MCF 10A (cell line): ENCODE measurements around the gene SYDE1. TPM values are rescaled to one million over a fixed set of nuclear protein-coding genes. Genes with fewer than 3 reads are reported as not detected.
"Not testable (repeated sequence)": the region's sequence is repeated elsewhere in the genome, so short reads cannot be mapped to it uniquely, and the experiment has no call there.

Experiments used
- BruUV-seq: library from RNA; stranded (reverse); fragments of 400-500 nt; replicated peaks from 2 replicates; lab custom pipeline; 2021; lab: Mats Ljungman, UMichigan
- CTCF ChIA-PET: fragments of 300-600 bp; sonication (Branson Sonifier 250); formaldehyde crosslinking; extraction: SDS; loops from one replicate; lab custom pipeline; 2021; ENCODE audit warnings: antibody characterized with exemption, inconsistent platforms; lab: Yijun Ruan, JAX
- POLR2A ChIA-PET: fragments of 300-600, 350-650 bp; sonication (Branson Sonifier 250); formaldehyde crosslinking; extraction: SDS; loops from one replicate; lab custom pipeline; 2020; ENCODE audit warnings: antibody characterized with exemption, inconsistent platforms; lab: Yijun Ruan, JAX
- DNase-seq: peaks from one replicate; pipeline ENCODE4 v3.0.0-alpha.2; 2018; ENCODE audit not compliant: unreplicated experiment
- H3K27ac Mint-ChIP-seq: one replicate; pipeline ENCODE4 v1.8.0; 2022; ENCODE audit warnings: mild to moderate bottlenecking, low read depth, mixed read lengths; ENCODE audit not compliant: unreplicated experiment
- H3K27me3 Mint-ChIP-seq: one replicate; pipeline ENCODE4 v1.8.0; 2022; ENCODE audit warnings: mixed read lengths; ENCODE audit not compliant: insufficient read depth, unreplicated experiment
- H3K36me3 Mint-ChIP-seq: one replicate; pipeline ENCODE4 v1.8.0; 2022; ENCODE audit warnings: mild to moderate bottlenecking, moderate library complexity, mixed read lengths; ENCODE audit not compliant: insufficient read depth, unreplicated experiment
- H3K4me1 Mint-ChIP-seq: one replicate; pipeline ENCODE4 v1.8.0; 2022; ENCODE audit warnings: mixed read lengths; ENCODE audit not compliant: insufficient read depth, unreplicated experiment
- H3K4me3 Mint-ChIP-seq: one replicate; pipeline ENCODE4 v1.8.0; 2022; ENCODE audit warnings: mild to moderate bottlenecking, moderate library complexity, mixed read lengths; ENCODE audit not compliant: unreplicated experiment
- H3K9me3 Mint-ChIP-seq: one replicate; pipeline ENCODE4 v1.8.0; 2022; ENCODE audit warnings: mixed read lengths; ENCODE audit not compliant: unreplicated experiment
- intact Hi-C: fragments of 100-400 bp; cut with micrococcal nuclease; formaldehyde crosslinking; loops from 2 replicates; pipeline ENCODE4 v1.14.1; 2022
- total RNA-seq: library from RNA; stranded (reverse); gene quantifications from 2 replicates; pipeline ENCODE4 v1.2.3, GENCODE V29; 2022
- TF ChIP-seq, protein P1 (sequence below): fragments of 200-600 bp; IDR thresholded peaks from one replicate; pipeline ENCODE4 v1.8.0; 2022; ENCODE audit warnings: antibody characterized with exemption, mild to moderate bottlenecking; ENCODE audit not compliant: unreplicated experiment

Gene SYDE1
- total RNA-seq, 1 experiment from 2014 or later: 24.2 TPM

DNA sequence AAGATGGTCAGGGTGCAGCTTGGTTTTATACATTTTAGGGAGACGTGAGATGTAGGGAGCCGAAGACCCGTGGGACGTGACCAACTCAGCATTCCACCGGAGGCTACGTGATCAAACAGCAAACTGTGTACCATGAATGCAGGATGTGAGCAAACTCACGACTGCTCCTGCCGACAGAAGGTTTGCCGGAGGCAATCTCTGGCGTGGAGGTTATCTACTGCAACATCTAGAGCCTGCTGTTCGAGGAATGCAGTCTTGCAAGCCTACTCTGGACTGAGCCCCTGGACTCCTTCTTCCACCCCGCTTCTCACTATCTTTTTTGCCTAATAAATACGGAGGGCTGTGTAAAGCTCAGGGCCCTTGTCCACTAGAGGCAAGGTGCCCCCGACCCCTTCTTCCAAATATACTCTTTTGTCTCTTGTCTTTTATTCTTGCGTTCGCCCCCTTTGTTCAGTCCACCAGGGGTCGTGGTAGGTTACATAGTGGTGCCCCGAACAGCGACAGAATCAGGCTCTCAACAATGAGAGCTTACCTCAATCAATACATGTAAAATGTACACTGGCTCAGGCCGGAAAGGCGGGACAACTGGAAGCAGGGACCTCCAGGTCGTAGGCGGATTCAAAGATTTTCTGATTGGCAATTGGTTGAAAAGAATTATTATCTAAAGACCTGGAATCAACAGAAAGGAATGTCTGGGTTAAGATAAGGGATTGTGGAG is 34.1 kb upstream of the SYDE1 start:
- intact Hi-C loops: no loop called here
- BruUV-seq: no TSS peak
- Mint-ChIP-seq H3K4me3 (no peak overlapping the region), H3K27me3 (no peaks in the 10 kb centered on the region), H3K36me3 (no peaks in the 10 kb centered on the region), H3K27ac (no peak overlapping the region), H3K9me3 (peaks cover 7% of the 10 kb centered on the region), H3K4me1 (no peaks in the 10 kb centered on the region)
- ChIA-PET CTCF (interaction anchor here (0.6 kb wide), 1 partner anchor 77 kb away, joined by 3 read pairs; no protein-coding TSS in a partner anchor), POLR2A (no interaction called here)
- no peak for DNase-seq
- TF ChIP-seq, protein P1, sequence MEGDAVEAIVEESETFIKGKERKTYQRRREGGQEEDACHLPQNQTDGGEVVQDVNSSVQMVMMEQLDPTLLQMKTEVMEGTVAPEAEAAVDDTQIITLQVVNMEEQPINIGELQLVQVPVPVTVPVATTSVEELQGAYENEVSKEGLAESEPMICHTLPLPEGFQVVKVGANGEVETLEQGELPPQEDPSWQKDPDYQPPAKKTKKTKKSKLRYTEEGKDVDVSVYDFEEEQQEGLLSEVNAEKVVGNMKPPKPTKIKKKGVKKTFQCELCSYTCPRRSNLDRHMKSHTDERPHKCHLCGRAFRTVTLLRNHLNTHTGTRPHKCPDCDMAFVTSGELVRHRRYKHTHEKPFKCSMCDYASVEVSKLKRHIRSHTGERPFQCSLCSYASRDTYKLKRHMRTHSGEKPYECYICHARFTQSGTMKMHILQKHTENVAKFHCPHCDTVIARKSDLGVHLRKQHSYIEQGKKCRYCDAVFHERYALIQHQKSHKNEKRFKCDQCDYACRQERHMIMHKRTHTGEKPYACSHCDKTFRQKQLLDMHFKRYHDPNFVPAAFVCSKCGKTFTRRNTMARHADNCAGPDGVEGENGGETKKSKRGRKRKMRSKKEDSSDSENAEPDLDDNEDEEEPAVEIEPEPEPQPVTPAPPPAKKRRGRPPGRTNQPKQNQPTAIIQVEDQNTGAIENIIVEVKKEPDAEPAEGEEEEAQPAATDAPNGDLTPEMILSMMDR: no peak

DNA sequence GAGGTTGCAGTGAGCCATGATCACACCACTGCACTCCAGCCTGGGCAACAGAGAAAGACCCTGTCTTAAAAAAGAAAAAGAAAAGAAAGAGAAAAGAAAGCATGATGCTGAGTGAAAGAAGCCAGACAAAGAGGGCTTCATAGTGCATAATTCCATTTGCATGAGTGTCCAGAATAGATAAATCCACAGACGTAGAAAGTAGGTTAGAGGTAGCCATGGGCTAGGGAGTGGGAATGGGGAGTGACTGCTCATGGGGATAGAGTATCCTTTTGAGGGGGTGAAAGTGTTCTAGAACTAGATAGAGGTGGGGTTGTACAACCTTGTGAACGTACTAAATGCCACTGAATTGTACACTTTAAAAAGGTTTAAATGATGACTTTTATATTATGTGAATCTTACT is 32.8 kb upstream of the SYDE1 start:
- no TSS peak for BruUV-seq
- H3K4me3 Mint-ChIP-seq: no peak overlapping the region
- TF ChIP-seq, protein P1: no peak
- ChIA-PET POLR2A (no interaction called here), CTCF (no interaction called here)
- H3K36me3 Mint-ChIP-seq: no peaks in the 10 kb centered on the region
- no peak overlapping the region for H3K27ac Mint-ChIP-seq
- H3K4me1 Mint-ChIP-seq: no peaks in the 10 kb centered on the region
- intact Hi-C loops: no loop called here
- peaks cover 7% of the 10 kb centered on the region for H3K9me3 Mint-ChIP-seq
- H3K27me3 Mint-ChIP-seq: no peaks in the 10 kb centered on the region
- DNase-seq: no peak

DNA sequence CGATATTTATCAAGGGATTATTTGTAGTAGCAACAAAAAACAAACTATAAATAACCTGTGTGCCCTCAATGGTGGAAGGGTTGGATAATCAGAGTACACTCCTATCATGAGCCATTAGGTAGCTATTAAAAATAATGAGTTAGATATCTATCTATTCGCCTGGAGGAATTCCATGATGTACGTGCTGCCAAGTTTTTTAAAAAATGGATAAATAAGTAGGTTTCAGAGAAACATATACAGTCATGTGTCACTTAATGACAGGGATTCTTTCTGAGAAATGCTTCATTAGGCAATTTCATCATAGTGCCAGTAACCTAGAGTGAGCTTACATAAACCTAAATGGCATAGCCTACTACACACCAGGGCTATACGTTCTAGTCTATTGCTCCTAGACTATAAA is 31.4 kb upstream of the SYDE1 start:
- TF ChIP-seq, protein P1: no peak
- Mint-ChIP-seq H3K27ac (no peak overlapping the region), H3K4me1 (no peaks in the 10 kb centered on the region), H3K36me3 (no peaks in the 10 kb centered on the region), H3K4me3 (no peak overlapping the region), H3K27me3 (no peaks in the 10 kb centered on the region), H3K9me3 (peaks cover 7% of the 10 kb centered on the region)
- intact Hi-C loops: no loop called here
- no peak for DNase-seq
- BruUV-seq: no TSS peak
- ChIA-PET CTCF (interaction anchor here (0.6 to 1.1 kb wide), 2 partner anchors 16 to 30 kb away, joined by 3 to 6 read pairs; no protein-coding TSS in a partner anchor), POLR2A (interaction anchor here (0.7 kb wide), 1 partner anchor 26 kb away, joined by 3 read pairs; no protein-coding TSS in a partner anchor)

DNA sequence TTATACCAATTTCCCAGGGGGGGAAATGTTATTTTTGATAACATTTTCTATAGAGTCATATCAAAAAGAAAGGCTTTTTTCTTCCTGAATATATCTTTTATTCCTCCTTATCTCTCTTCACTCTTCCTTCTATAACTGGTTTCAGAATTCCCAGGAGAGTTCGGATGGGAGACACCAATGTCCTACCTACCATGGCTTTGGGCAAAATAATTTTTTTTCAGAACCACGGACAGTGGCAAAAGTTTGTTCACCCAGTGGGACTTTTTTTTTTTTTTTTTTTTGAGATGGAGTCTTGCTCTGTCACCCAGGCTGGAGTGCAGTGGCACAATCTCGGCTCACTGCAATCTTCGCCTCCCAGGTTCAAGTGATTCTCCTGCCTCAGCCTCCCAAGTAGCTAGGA is 27.2 kb upstream of the SYDE1 start:
- H3K36me3 Mint-ChIP-seq, H3K4me3 Mint-ChIP-seq, H3K27me3 Mint-ChIP-seq, intact Hi-C loops, POLR2A ChIA-PET, BruUV-seq, H3K27ac Mint-ChIP-seq, H3K4me1 Mint-ChIP-seq, CTCF ChIA-PET, H3K9me3 Mint-ChIP-seq: not testable (repeated sequence)
- peak; percentile 15 for DNase-seq
